NCI-H2081 (cell line): ENCODE results near the gene PITPNM1.
"Not testable (repeated sequence)": the region's sequence is repeated elsewhere in the genome, so short reads cannot be mapped to it uniquely, and the experiment has no call there.

Experiments used
- DNase-seq, 2 experiments: peaks; one replicate each; lab custom pipeline; 2025; lab: John Stamatoyannopoulos, UW

The PITPNM1 gene

DNA sequence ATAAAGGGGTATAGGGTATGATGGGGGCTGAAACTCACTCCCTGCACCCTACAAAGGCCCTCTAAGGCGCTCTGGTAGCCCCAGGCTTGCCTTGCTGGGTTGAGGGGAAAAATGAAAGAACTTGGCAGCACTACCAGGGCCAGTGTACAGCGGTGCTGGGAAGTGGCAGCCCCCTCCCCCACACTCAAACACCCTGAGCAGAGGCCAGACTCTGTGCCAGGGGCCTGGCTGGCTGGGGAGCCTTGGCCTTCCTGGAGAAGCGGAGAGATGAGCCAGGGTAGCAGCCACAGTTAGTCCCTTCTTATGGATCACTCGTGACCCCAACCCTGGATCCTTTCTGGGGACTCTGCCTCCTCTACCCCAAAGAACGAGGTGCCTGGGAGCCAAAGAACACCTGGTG lies 38.8 kb downstream of the PITPNM1 start:
- no peak for DNase-seq

- not testable (repeated sequence) for DNase-seq
Measured at GRCh38 chr11:67465530-67465929, 39.6 kb downstream of the PITPNM1 start.

DNA sequence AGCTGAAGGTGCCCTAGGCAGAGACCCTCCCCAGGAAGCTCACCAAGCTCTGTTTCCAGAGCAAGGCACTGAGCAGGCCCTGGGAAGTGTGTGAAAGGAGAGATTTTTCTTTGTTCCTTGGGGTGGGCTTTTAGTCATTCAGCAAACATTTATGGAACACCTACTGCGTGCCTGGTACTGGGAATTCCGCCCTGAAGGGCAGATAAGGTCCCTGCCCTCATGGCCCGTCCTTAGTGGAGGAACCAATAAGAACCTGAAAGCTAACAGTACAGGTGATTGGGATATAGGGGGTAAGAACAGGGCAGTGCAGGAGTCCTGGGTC lies 40.0 kb downstream of the PITPNM1 start:
- DNase-seq = no peak

DNA sequence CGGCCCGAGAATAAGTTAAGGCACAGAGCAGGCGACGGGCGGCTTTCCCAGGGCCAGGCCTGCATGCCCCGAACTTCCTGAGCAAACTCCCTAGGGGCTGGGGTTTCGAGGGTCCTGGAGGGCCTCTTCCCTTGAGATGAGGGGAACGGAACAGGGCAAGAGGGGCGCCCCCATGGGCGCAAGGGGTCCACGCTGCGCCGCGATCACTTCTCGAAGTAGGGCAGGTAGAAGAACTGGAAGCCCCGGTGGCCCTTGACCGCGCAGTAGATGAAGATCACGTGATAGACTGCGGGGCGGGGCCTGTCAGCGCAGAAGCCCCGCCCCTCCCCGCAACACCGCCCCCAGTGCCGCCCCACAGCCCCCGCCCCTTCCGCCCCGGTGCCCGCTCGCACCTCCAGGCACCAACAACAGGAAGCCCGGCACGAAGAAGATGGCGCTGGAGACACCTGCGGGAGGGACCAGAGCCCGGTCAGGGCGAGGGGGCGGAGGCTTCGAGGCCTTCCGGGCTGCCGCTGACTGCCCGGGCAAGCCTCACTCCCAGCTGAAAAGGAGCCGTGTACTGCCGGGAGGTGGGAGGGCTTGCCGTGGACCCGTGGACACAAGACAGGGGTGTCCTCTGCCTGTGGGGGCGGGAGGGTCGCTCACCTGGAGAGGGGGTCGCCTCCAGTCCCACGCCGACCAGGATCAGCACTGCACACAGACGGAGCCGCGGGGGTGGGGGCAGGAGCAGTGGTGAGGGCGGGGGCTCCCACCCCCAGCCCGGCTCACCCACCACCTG lies 40.6 kb downstream of the PITPNM1 start:
- DNase-seq = peak; percentile 85 to 86

DNA sequence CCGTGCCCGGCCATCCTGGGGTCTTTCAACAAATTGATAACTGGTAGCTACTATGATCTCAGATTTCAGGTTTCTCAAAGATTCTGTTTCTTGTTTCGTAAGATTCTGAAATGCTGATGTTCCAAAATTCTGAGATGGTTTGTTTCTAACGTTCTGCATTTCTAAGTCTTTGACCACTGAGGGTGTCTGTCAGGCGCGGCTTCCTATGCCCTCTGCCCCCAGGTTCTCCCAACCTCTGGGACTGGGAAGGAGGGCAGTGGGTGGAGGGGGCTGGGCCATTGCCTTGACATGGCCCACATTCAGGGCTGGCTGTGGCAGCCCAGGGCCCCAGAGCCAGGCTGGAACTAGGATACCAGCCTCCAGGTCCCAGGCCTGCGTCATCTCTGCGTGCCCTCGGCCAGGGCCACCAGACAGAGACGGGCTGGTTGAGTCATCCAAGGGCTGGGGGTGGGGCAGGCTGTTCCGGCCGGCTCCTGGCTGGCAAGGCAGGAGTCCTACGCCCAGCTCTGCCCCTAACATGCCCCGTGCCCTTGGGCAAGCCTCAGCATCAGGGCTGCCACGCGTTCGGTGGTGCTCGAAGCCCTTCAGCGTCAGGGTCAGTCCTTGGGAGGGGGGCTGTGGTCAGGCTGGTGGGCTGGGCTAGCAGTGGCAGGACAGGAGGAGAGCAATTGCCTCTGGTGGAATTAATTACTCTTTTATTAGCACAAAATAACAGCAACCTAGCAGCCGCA lies 41.3 kb downstream of the PITPNM1 start:
- DNase-seq = no peak

DNA sequence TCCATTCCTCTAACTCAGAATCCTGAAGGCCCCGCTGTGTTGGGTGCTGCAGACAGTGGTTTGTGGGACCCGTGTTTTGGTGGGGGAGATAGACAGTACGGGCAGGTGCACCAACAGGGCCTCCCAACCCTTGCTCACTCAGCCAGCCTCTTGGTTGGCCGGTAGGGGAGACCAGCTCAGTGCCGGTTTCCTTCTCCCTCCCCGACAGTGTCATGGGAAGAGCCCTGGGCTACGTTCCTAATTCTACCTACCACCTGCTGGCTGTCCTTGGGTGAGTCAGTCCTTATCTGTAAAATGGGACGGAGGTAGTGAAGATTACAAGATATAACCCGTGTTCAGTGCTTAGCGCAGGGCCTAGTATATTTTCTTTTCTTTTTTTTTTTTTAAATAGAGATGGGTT lies 42.0 kb downstream of the PITPNM1 start:
- DNase-seq = no peak

DNA sequence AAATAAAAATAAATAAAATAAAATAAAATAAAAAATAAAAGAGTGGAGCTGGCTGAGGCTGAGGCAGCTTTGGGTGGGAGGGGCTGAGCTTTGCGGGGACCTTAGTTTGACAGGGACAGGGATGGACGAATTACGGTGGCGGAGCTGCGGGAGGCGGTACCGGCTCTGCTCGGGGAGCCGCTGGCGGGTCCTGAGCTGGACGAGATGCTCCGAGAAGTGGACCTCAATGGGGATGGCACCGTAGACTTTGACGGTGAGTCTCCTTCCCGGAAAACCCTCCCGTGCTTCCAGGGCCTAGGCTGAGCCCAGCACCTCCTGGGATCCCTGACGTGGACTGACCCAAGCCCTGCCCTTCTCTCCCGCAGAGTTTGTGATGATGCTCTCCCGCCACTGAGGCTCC lies 46.9 kb downstream of the PITPNM1 start:
- no peak for DNase-seq

- DNase-seq = no peak
Measured at GRCh38 chr11:67457453-67457852, 47.7 kb downstream of the PITPNM1 start.

- DNase-seq = no peak
Measured at GRCh38 chr11:67456068-67456705, 49.0 kb downstream of the PITPNM1 start.

DNA sequence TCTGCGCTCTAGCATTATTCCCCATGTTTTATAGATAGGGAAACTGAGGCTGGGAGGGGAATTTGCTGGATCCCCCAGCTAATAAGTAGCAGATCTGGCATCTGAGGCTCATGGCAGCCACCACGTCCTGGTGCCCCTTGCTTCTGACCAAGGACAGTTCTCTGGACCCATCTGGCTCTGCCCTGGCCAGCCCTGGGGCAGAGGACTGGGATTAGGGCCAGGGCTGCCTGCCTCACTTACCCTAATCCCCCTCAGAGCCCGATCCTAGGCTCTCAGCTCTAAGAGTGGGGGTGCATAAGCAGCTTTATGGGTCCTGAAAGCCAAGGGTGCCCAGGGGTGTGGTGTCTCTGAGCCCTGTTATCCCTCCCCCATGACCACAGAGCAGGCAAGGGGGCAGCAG lies 50.1 kb downstream of the PITPNM1 start, which contains the start of gene CABP4:
Gene CABP4, plus strand, starts transcription at position 301 of the 400 bp plus-strand sequence. Its CDS starts 70 bp downstream, at position 371.
- DNase-seq = no peak

- DNase-seq = no peak
Measured at GRCh38 chr11:67453816-67454732, 51.1 kb downstream of the PITPNM1 start.

GRCh38 chr11:67452141-67452952 lies 52.8 kb downstream of the PITPNM1 start, which contains the start of gene GPR152:
Gene GPR152, minus strand, starts transcription at chr11:67452729. Its CDS starts 5 bp downstream, at chr11:67452724.
- no peak for DNase-seq

GRCh38 chr11:67451658-67451976 lies 53.5 kb downstream of the PITPNM1 start:
- DNase-seq = no peak

- no peak for DNase-seq
Measured at GRCh38 chr11:67450796-67451657, 54.1 kb downstream of the PITPNM1 start.

DNA sequence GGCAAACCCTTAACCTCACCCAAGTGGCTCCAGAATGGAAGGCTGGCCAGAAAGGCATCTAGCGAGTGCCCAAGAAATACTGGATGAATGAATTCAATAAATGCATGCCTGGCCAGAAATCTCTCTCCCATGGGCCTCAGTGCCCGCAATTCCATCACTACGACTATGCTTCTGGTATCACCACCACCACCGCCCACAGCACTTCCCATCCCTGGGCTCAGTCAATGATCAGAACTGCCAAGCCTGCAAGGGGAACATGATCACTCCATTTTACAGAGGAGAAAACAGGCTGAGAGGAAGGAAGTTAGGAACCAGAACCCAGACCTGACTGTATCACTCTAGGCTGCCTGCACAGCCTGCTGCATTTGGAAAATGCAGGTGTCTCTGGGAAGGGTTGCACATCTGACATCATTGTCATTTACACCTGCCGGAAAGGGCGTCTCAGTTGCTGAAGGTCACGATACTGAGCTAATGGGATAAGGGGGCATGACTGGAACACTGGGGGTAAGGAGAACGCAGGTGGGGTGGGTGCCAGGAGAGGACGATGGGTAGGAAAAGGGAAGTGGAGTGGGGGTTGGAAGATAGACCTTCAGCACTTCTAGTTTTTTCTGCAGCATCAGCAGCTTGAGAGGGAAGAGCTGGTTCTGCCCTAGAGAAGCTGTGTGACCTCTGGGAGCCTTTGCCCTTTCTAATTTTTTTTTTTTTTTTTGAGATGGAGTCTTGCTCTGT lies 55.9 kb downstream of the PITPNM1 start:
- no peak for DNase-seq

DNA sequence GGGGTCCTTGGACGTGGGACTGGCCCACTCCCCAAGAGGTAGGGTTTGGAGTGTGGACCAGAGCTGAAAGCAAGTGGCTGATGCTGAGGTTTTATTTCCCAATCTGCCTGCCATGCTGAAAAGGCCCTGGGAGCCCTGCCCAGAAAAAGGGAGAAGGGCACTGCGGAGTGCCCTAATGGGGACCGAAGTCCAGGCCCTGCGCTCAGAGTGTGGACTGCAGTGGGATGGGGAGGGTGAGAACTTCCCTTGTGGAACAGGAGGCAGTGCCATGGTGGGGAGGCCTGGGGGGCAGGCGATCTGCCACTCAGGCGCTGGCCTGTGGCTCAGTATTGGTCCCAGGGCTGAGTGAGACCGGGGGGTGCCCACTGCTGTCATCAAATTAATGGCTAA lies 56.9 kb downstream of the PITPNM1 start:
- no peak for DNase-seq

DNA sequence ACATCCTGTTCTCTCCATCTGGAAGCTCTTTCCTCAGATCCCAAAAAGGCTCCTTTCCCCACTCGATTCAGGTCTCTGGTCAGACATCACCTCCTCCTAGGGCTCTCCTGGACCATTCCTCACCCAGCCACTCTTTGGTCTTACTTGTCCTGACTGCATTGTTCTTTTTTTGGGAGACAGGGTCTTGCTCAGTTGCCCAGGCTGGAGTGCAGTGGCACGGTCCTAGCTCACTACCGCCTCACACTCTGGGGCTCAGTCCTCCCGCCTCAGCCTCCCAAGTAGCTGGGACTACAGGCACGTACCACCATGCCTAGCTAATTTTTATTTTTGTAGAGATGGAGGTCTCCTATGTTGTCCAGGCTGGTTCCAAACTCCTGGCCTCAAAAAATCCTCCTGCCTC lies 59.6 kb downstream of the PITPNM1 start:
- DNase-seq = no peak

DNA sequence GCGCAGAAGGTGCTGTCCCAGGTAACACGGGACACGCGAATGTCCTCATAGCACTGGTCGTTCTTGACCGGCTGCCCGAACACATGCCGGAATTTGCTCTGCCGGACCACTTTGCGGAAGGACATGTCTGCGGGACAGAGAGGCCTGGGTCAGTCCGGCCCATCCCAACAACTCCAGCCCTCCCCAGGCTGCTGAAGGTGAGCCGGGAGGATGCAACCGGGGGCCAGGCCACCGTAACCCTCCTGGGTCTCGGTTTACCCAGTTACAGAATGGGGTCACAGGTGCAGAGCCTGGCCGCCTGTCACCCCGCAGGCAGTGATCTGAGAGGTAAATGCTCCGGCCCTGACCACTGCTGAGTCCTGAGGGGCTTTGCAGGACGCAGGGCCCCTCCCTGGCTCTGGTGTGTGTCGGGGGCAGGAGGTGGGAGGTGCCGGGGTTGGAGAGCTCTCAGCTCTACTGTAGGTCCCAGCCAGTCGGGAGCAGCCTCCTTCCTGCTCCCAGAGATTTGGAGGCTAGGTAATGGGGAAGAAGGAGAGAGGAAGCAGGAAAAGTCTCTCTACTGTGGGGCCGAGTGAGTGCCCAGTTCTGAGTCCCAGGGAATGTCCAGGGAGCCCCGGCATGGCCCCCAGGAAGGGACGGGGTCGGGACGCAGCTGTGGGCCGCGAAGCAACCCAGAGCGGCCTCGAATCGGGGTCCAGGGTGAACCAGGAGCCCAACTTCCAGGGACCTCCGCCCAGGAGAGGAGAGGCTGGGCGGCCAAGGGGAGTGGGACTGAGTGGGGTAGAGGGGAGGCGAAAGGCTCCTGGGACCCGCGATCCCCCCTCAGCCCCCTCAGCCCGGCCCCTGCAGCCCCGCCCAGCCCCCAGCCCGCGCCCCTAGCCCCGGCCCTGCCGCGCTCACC lies 62.4 kb downstream of the PITPNM1 start:
- DNase-seq = no peak
